IPS DF 6.9 (cell line): Measurements from ENCODE around the gene SSRP1.

Source experiments
- DNase-seq: peaks from one replicate; pipeline ENCODE4 v3.0.0-alpha.2; 2013; ENCODE audit warnings: low read depth, low spot score
- H3K27ac ChIP-seq: one replicate; pipeline ENCODE4 v1.5.1; 2013; ENCODE audit warnings: low read length, control low read depth
- H3K27me3 ChIP-seq: 2 replicates; pipeline ENCODE4 v1.6.1; 2013; ENCODE audit warnings: mild to moderate bottlenecking, low read length; ENCODE audit not compliant: control insufficient read depth, insufficient read depth
- H3K36me3 ChIP-seq: 2 replicates; pipeline ENCODE4 v1.6.1; 2013; ENCODE audit warnings: low read length; ENCODE audit not compliant: control insufficient read depth, insufficient read depth
- H3K4me1 ChIP-seq: 2 replicates; pipeline ENCODE4 v1.6.1; 2013; ENCODE audit warnings: low read length; ENCODE audit not compliant: control insufficient read depth, insufficient read depth
- H3K4me3 ChIP-seq: 2 replicates; pipeline ENCODE4 v1.5.1; 2013; ENCODE audit warnings: mild to moderate bottlenecking, low read length
- H3K9me3 ChIP-seq: 2 replicates; pipeline ENCODE4 v1.6.1; 2013; ENCODE audit warnings: low read length, inconsistent platforms; ENCODE audit not compliant: control insufficient read depth, insufficient read depth
- WGBS: extraction: QIAGEN DNeasy Blood & Tissue Kit; methylation state at CpG from one replicate; pipeline ENCODE4 v1.1.7; 2013; ENCODE audit warnings: mixed read lengths, missing lambda C conversion rate; ENCODE audit not compliant: insufficient read length, insufficient coverage; 5-methylcytosine and 5-hydroxymethylcytosine counted together

SSRP1 gene

DNA sequence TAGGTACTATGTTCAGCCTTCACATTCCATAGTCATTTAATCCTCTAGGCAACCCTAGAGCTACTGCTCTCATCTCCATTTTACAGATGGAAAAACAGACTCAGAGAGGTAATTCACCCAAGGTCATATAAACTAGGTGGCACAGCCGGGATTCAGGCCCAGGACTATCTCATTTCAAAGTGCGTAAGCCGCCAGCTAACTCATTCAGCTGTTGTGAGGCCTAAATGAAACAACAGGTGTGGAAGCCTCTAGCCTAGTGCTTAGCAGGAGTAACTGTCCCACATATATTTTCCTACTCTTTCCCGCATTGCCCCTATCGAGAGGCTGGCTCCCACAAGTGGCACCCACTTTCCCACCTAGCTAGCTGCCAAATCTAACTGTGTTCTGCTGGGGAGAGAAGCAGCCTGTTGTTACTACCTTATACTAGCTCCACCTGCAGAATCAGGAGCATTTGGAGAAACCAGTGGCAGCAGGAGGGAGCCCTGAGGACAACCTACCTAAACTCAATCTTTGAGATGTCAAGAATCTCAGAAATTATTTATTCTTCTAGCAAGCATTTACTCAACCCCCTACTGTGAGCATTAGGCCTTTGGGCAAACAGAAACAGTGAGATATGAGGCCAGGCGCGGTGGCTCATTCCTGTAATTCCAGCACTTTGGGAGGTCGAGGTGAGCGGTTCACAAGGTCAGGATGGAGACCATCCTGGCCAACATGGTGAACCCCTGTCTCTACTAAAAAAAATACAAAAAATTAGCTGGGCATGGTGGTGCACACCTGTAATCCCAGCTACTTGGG, 24.4 kb upstream of the SSRP1 start:
- no peaks in the 10 kb centered on the region for H3K36me3 ChIP-seq
- 0 out of 2 replicates have a peak, but pooled peaks cover 4% of the 10 kb centered on the region for H3K4me1 ChIP-seq
- H3K9me3 ChIP-seq = no peaks in the 10 kb centered on the region
- H3K4me3 ChIP-seq = no peak overlapping the region
- no CpG with 5 or more reads among the region's 9 CpGs for WGBS
- DNase-seq = no peak
- no peak overlapping the region for H3K27ac ChIP-seq
- no peaks in the 10 kb centered on the region for H3K27me3 ChIP-seq

DNA sequence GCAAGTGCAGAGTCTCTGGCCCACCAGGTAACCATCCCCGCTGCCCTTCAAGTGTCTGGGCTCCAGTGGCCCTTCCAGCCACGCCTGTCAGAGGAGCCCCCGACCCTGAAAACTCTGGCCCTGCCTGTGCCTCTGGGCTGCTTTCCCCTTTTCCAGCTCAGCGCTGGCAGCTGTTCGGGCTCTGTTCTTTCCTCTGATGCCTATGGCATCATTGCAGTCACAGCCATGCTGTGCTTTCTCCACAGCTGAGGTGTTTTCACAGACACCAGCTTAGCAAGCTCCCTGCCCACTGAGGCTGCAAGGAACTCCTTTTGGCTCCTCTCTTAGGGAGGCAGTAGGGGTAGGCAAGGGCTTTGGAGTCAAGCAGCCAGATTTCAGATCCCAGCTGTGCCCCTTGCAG, 23.7 kb upstream of the SSRP1 start:
- DNase-seq = no peak
- Histone ChIP-seq H3K4me1 (0 out of 2 replicates have a peak, but pooled peaks cover 1% of the 10 kb centered on the region), H3K4me3 (no peak overlapping the region), H3K9me3 (no peaks in the 10 kb centered on the region), H3K36me3 (no peaks in the 10 kb centered on the region), H3K27me3 (no peaks in the 10 kb centered on the region), H3K27ac (no peak overlapping the region)
- WGBS = no CpG with 5 or more reads among the region's 5 CpGs

DNA sequence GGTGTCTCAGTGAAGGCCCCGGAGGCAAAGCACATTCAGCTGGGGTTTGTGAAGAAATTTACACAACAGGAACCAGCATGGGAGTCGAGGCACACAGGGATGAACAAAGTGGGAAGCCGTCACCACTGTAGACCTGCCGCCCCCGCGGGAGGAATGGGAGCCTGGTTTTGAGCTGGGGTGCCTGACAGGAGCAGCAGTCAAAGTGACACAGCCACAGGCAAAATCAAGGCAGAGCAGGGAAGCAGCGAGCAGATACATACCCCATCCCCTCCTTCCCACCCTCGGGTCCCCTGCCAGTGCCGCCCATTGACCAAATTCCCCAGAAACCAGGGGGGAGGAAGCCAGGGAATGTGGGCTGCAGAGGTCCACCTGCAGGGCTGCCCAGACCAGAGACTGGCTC, 23.3 kb upstream of the SSRP1 start:
- no peaks in the 10 kb centered on the region for H3K36me3 ChIP-seq
- no peak overlapping the region for H3K27ac ChIP-seq
- no peak for DNase-seq
- no peaks in the 10 kb centered on the region for H3K9me3 ChIP-seq
- no CpG with 5 or more reads among the region's 9 CpGs for WGBS
- no peak overlapping the region for H3K4me3 ChIP-seq
- H3K27me3 ChIP-seq = no peaks in the 10 kb centered on the region
- 0 out of 2 replicates have a peak, but pooled peaks cover 1% of the 10 kb centered on the region for H3K4me1 ChIP-seq

GRCh38 chr11:57358543-57358961, 22.9 kb upstream of the SSRP1 start:
- no CpG with 5 or more reads among the region's 9 CpGs for WGBS
- H3K4me3 ChIP-seq = no peak overlapping the region
- no peaks in the 10 kb centered on the region for H3K9me3 ChIP-seq
- H3K27ac ChIP-seq = no peak overlapping the region
- DNase-seq = no peak
- no peaks in the 10 kb centered on the region for H3K27me3 ChIP-seq
- H3K4me1 ChIP-seq = 0 out of 2 replicates have a peak, but pooled peaks cover 1% of the 10 kb centered on the region
- H3K36me3 ChIP-seq = no peaks in the 10 kb centered on the region

GRCh38 chr11:57357856-57358255, 22.2 kb upstream of the SSRP1 start:
- H3K4me1 ChIP-seq = 0 out of 2 replicates have a peak, but pooled peaks cover 1% of the 10 kb centered on the region
- H3K36me3 ChIP-seq = no peaks in the 10 kb centered on the region
- no CpG with 5 or more reads among the region's 6 CpGs for WGBS
- H3K27ac ChIP-seq = no peak overlapping the region
- DNase-seq = no peak
- H3K4me3 ChIP-seq = no peak overlapping the region
- no peaks in the 10 kb centered on the region for H3K9me3 ChIP-seq
- no peaks in the 10 kb centered on the region for H3K27me3 ChIP-seq

DNA sequence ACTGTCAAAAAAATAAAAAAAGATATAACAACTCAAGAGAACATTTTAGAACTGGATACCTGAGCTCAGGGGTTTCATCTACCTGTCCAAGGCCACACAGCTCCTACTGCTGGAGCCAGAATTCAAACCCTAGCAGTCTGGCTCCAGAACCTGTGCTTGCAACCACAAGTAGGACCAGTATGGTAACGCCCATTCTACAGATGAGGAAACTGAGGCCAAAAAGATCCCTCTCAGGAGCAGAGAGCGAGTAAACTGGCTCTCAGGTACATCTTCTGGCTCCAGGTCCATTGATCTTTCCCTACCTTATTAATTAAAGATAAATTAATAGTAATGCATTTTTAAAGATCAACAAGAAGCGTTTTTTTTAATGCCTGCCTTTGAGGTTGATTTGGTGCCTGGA, 21.6 kb upstream of the SSRP1 start:
- Histone ChIP-seq H3K4me3 (no peak overlapping the region), H3K27me3 (no peaks in the 10 kb centered on the region), H3K4me1 (0 out of 2 replicates have a peak, but pooled peaks cover 1% of the 10 kb centered on the region), H3K9me3 (no peaks in the 10 kb centered on the region), H3K36me3 (no peaks in the 10 kb centered on the region), H3K27ac (no peak overlapping the region)
- WGBS = no CpG with 5 or more reads among the region's 3 CpGs
- no peak for DNase-seq

DNA sequence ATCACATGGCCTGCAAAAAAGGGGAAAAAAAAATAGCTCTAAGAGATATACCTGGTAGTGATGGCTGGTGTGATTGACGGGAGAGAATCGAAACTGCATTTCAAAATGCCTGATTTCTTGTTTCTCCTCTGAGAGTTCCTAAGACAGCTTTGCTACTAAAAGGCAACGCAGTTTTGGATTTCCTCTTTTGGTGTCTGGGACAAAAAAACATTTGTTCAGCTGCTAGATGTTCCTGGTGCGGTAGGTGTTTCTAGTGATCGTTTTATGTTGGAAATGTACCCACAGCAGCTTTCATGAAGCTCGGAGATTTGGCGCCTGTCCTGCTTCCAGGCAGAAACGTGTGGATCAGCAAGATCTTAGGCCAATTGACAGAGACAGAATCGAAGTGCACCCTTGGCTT, 20.6 kb upstream of the SSRP1 start:
- 0 out of 2 replicates have a peak, but pooled peaks cover 1% of the 10 kb centered on the region for H3K4me1 ChIP-seq
- H3K27me3 ChIP-seq = no peaks in the 10 kb centered on the region
- H3K36me3 ChIP-seq = no peaks in the 10 kb centered on the region
- DNase-seq = no peak
- no peak overlapping the region for H3K27ac ChIP-seq
- no CpG with 5 or more reads among the region's 9 CpGs for WGBS
- H3K9me3 ChIP-seq = no peaks in the 10 kb centered on the region
- H3K4me3 ChIP-seq = no peak overlapping the region

- Histone ChIP-seq H3K4me1 (peaks cover 1% of the 10 kb centered on the region; the same call in 1 of the 2 replicates), H3K36me3 (no peaks in the 10 kb centered on the region), H3K9me3 (no peaks in the 10 kb centered on the region), H3K4me3 (no peak overlapping the region), H3K27ac (no peak overlapping the region), H3K27me3 (no peaks in the 10 kb centered on the region)
- WGBS = 100% methylated on average over 1 of the region's 6 CpGs
- DNase-seq = no peak
These were observed 19.0 kb upstream of the SSRP1 start for GRCh38 chr11:57354699-57355098.

GRCh38 chr11:57353852-57354251, 18.2 kb upstream of the SSRP1 start:
- Histone ChIP-seq H3K4me1 (no peaks in the 10 kb centered on the region; the same call in 1 of the 2 replicates), H3K27me3 (no peaks in the 10 kb centered on the region), H3K4me3 (no peak overlapping the region), H3K36me3 (no peaks in the 10 kb centered on the region), H3K27ac (no peak overlapping the region), H3K9me3 (no peaks in the 10 kb centered on the region)
- WGBS = no CpG with 5 or more reads among the region's 4 CpGs
- DNase-seq = no peak

DNA sequence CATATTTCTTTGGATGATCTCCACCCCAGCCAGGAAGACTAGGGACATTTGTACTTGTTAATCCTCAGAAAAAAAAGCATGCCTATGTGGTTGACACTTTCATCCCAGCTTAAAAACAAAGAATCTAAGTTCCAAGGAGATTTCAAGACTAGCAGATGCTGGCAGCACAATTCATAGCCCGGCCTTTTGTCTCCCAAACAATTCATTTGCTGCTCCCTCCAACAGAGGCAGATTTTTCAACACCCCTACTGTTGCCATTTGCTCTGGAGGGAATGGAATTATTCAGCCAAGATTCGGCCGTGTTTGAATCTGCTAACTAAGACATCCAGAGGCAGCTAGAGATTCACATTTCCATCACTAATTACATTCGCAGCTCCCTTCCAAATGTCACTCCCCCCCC, 17.8 kb upstream of the SSRP1 start:
- no peak overlapping the region for H3K4me3 ChIP-seq
- H3K36me3 ChIP-seq = no peaks in the 10 kb centered on the region
- WGBS = no CpG with 5 or more reads among the region's 4 CpGs
- DNase-seq = no peak
- no peaks in the 10 kb centered on the region for H3K9me3 ChIP-seq
- no peak overlapping the region for H3K27ac ChIP-seq
- no peaks in the 10 kb centered on the region for H3K27me3 ChIP-seq
- H3K4me1 ChIP-seq = no peaks in the 10 kb centered on the region; the same call in 1 of the 2 replicates

DNA sequence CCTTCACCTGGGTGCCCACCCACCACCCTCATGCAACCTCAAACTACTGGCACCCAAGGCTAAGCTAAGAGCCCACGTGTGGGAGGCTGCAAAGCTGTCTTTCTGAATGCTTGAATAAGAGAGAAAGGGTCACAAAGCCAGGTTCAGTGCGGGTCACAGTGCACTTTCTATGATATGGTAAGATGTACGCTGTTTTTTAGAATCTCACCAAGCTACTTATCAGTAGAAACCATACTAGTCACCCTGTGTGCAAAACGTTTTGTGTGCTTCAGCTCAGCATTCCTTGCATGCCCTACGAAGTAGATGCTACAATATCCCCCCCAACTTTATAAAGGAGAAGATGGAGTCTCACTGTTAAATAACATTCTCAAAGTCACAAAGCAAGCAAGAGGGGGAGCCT, 17.3 kb upstream of the SSRP1 start:
- no CpG with 5 or more reads among the region's 5 CpGs for WGBS
- H3K4me1 ChIP-seq = no peaks in the 10 kb centered on the region; the same call in 1 of the 2 replicates
- H3K9me3 ChIP-seq = no peaks in the 10 kb centered on the region
- no peak for DNase-seq
- no peaks in the 10 kb centered on the region for H3K36me3 ChIP-seq
- H3K27me3 ChIP-seq = no peaks in the 10 kb centered on the region
- no peak overlapping the region for H3K27ac ChIP-seq
- no peak overlapping the region for H3K4me3 ChIP-seq
